Activated B cell treated with CpG ODN at 0.5 μM for 24 hours (primary cell): ENCODE data around the gene NEK7. TPM values are rescaled to one million over a fixed set of nuclear protein-coding genes. Genes with fewer than 3 reads are reported as not detected.

Experiments used
- ATAC-seq: fragments of 200-7000 bp; cut with Tn5 transposase; one replicate; pipeline ENCODE4 v1.10.0; 2021; ENCODE audit warnings: low read depth, mild to moderate bottlenecking, moderate library complexity
- CTCF ChIA-PET: fragments of 350-600 bp; sonication (Branson Sonifier 250); formaldehyde crosslinking; loops from one replicate; lab custom pipeline; 2021; ENCODE audit warnings: antibody characterized with exemption; lab: Charles Lee
- POLR2A ChIA-PET: fragments of 350-600 bp; sonication (Branson Sonifier 250); formaldehyde crosslinking; loops from one replicate; lab custom pipeline; 2021; ENCODE audit warnings: antibody characterized with exemption; lab: Charles Lee
- DNase-seq: peaks from one replicate; pipeline ENCODE4 v3.0.0; 2022
- H3K27ac Mint-ChIP-seq: one replicate; pipeline ENCODE4 v1.8.0; 2020; ENCODE audit warnings: mixed read lengths
- H3K27me3 Mint-ChIP-seq: one replicate; pipeline ENCODE4 v1.8.0; 2021; ENCODE audit warnings: mixed read lengths
- H3K36me3 Mint-ChIP-seq: one replicate; pipeline ENCODE4 v1.8.0; 2021; ENCODE audit warnings: low read depth, mixed read lengths
- H3K4me1 Mint-ChIP-seq: one replicate; pipeline ENCODE4 v1.8.0; 2021; ENCODE audit warnings: mixed read lengths
- H3K4me3 Mint-ChIP-seq: one replicate; pipeline ENCODE4 v1.8.0; 2020; ENCODE audit warnings: mild to moderate bottlenecking, mixed read lengths
- H3K9me3 Mint-ChIP-seq: one replicate; pipeline ENCODE4 v1.8.0; 2020; ENCODE audit warnings: mixed read lengths
- intact Hi-C: fragments of 100-400 bp; cut with micrococcal nuclease; formaldehyde crosslinking; loops from one replicate; pipeline ENCODE4 v1.15.1; 2024
- total RNA-seq: library from RNA; stranded (reverse); gene quantifications from 2 replicates; pipeline ENCODE4 v1.2.3, GENCODE V29; 2022
- TF ChIP-seq, protein P1 (sequence below): fragments of 200-600 bp; IDR thresholded peaks from one replicate; pipeline ENCODE4 v1.8.0; 2022; ENCODE audit warnings: antibody characterized with exemption, mild to moderate bottlenecking

Gene NEK7
- total RNA-seq, 1 donor from 2014 or later, result 33.5 TPM

DNA sequence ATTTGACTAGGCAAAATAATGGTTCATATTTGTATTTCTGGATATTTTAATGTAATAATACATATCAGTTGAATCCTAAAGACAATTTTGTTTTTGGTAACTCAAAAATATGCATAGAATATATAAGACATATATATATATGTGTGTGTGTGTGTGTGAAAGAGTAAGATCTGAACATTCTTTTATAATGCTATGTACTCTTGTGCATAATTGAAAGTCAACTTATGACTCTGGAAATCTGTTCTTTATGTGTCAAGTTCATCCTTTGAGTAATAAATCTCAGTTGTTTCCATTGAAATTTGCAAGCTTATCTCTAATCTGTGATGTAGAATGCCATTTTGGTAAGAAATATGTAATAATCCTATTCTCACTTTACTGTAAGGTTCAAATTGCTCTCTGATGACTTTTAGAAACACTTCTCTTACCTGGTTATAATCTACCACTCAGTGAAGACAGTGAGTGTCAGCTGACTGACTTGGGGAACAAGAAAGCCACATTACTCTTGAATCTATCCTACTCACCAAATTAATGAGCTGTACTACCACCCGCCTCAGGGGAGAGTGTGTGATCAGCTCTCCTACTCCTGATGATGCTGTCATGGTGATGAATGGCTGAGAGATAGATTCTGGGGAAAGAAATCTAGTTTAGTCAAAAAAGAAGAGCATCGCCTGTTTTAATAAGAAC is 15.0 kb upstream of the NEK7 start:
- POLR2A ChIA-PET, result no interaction called here
- Mint-ChIP-seq H3K36me3 (no peaks in the 10 kb centered on the region), H3K27me3 (peaks cover 2% of the 10 kb centered on the region), H3K4me1 (no peaks in the 10 kb centered on the region), H3K27ac (no peak overlapping the region), H3K4me3 (no peak overlapping the region), H3K9me3 (no peaks in the 10 kb centered on the region)
- no peak for ATAC-seq
- CTCF ChIA-PET, result no interaction called here
- intact Hi-C loops, result no loop called here
- TF ChIP-seq, protein P1, sequence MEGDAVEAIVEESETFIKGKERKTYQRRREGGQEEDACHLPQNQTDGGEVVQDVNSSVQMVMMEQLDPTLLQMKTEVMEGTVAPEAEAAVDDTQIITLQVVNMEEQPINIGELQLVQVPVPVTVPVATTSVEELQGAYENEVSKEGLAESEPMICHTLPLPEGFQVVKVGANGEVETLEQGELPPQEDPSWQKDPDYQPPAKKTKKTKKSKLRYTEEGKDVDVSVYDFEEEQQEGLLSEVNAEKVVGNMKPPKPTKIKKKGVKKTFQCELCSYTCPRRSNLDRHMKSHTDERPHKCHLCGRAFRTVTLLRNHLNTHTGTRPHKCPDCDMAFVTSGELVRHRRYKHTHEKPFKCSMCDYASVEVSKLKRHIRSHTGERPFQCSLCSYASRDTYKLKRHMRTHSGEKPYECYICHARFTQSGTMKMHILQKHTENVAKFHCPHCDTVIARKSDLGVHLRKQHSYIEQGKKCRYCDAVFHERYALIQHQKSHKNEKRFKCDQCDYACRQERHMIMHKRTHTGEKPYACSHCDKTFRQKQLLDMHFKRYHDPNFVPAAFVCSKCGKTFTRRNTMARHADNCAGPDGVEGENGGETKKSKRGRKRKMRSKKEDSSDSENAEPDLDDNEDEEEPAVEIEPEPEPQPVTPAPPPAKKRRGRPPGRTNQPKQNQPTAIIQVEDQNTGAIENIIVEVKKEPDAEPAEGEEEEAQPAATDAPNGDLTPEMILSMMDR, result no peak
- no peak for DNase-seq

DNA sequence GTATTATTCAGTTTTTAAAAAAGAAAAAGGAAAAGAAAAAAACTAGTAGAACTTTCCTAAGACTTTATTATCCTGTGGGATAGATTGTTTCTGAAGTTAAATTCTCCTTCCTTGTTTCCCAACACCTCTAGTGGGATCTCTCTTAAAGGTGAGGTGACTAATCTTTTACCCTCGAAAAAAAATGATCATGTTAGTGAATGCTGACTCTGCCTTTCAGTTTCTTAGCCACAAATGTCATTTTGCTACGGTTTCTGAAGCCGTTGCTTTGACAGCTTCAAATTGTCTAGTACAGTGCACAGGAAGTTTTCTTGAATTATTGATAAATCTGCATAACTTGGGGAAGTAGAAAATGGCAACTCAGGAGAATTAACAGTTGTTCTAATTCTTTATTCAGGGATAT is 13.0 kb upstream of the NEK7 start:
- H3K4me3 Mint-ChIP-seq, result no peak overlapping the region
- TF ChIP-seq, protein P1, result no peak
- no peaks in the 10 kb centered on the region for H3K4me1 Mint-ChIP-seq
- peaks cover 2% of the 10 kb centered on the region for H3K27me3 Mint-ChIP-seq
- CTCF ChIA-PET, result no interaction called here
- intact Hi-C loops, result no loop called here
- H3K9me3 Mint-ChIP-seq, result no peaks in the 10 kb centered on the region
- no peak overlapping the region for H3K27ac Mint-ChIP-seq
- POLR2A ChIA-PET, result no interaction called here
- DNase-seq (no peak), ATAC-seq (no peak)
- no peaks in the 10 kb centered on the region for H3K36me3 Mint-ChIP-seq

DNA sequence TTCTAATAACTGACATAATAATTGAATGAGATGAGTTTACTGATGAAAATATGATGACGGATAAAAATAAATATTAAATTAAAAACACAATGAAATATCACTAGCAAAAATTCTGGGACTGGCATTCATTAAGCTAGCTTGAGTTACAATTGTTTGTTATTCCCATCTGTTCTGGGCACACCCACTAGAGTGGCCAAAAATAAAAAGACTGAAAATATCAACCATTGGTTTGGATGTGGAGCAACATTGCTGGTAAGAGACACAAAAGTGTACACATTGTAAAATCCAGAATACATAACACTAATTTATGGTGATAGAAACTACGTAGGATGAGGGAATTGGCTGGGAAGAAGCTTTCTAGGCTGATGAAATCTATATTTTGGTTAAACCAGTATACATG is 9.6 kb upstream of the NEK7 start:
- no peak overlapping the region for H3K27ac Mint-ChIP-seq
- ChIA-PET CTCF (no interaction called here), POLR2A (no interaction called here)
- intact Hi-C loops, result no loop called here
- H3K36me3 Mint-ChIP-seq, result no peaks in the 10 kb centered on the region
- H3K9me3 Mint-ChIP-seq, result no peaks in the 10 kb centered on the region
- H3K4me3 Mint-ChIP-seq, result no peak overlapping the region
- TF ChIP-seq, protein P1, result no peak
- H3K4me1 Mint-ChIP-seq, result no peaks in the 10 kb centered on the region
- H3K27me3 Mint-ChIP-seq, result peaks cover 2% of the 10 kb centered on the region
- DNase-seq (no peak), ATAC-seq (no peak)

DNA sequence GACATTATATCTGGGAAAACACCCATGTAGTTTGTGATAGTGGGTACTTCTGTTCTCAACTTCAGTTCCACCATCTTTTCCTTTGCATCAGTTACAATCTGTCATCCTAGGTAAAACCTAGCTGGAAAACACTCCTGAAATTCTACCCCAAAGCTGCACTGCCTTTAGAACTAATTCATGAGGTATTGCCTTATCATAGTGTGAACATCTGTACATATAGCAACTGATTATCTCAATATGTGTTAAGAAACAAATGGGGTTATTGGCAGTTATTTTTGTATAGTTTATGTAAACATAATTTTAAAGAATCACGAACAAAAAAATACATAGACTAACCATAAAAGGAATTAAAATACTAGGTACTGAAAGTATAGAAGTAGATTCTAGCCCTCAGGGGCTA is 6.4 kb upstream of the NEK7 start:
- H3K36me3 Mint-ChIP-seq, result no peaks in the 10 kb centered on the region
- ChIA-PET CTCF (no interaction called here), POLR2A (no interaction called here)

DNA sequence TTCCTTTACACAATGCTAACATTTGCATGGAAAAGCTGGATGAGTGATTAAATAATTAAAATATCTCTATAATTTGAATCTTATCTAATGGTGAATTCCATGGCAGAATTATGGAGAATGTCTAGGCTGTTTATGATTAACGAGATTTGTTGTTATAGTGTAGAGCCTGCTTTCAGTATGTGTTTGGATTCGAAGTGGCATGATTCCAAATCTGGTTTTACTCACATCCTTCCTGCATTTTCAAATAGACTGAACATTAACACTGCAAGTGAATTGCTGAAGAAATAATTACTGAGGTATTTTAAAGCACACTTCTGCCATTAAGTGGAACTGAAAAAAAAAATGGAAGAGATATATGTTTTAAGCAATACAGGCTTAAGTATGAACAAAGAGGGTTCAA is 5.1 kb upstream of the NEK7 start:
- TF ChIP-seq, protein P1, result no peak
- Mint-ChIP-seq H3K27me3 (no peaks in the 10 kb centered on the region), H3K27ac (no peak overlapping the region), H3K9me3 (no peaks in the 10 kb centered on the region), H3K4me1 (peaks cover 8% of the 10 kb centered on the region), H3K4me3 (no peak overlapping the region), H3K36me3 (no peaks in the 10 kb centered on the region)
- no peak for ATAC-seq
- ChIA-PET POLR2A (no interaction called here), CTCF (no interaction called here)
- intact Hi-C loops, result loop anchor here (10.0 kb wide), 1 partner anchor 1343 kb away; no protein-coding TSS in a partner anchor
- no peak for DNase-seq

More for the DNA sequence above, 6.4 kb upstream of the NEK7 start:
- intact Hi-C loops, result loop anchor here (10.0 kb wide), 1 partner anchor 1344 kb away; no protein-coding TSS in a partner anchor
- TF ChIP-seq, protein P1, result no peak
- Mint-ChIP-seq H3K4me1 (no peaks in the 10 kb centered on the region), H3K27me3 (no peaks in the 10 kb centered on the region), H3K27ac (no peak overlapping the region), H3K4me3 (no peak overlapping the region), H3K9me3 (no peaks in the 10 kb centered on the region)
- no peak for DNase-seq
- ATAC-seq, result no peak
